ENCODE measurements around the gene ZNF470.

DNA sequence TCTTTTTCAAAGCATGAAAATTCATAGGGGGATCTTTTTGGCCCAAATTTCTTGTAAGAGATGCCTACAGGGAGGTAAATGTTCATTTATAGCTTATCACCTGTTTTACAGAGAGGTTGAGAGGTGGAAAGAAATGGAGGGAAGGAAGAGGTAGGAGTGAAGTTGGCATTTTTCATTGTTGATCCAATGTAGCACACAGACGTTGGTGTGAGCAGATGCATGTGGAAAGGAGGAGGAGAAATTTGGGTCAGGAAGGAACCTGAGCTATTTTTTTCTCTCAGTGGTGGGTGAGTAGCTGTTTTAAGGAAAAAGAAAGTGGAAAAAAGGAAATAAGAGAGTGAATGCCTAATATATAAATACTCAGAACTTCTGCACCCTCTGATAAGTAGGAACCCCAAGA is 65.8 kb downstream of the ZNF470 start:
- TF ChIP-seq ZNF202 (tag by site-specific recombination; IDR thresholded peaks at IDR 0.05; ENCODE audit: borderline replicate concordance) (no peak), SETDB1 (IDR thresholded peaks at IDR 0.05; ENCODE audit: insufficient read length, low read length) (no peak), ZNF350 (tag by site-specific recombination; IDR thresholded peaks at IDR 0.05) (no peak), ZBTB49 (tag by site-specific recombination; IDR thresholded peaks at IDR 0.05; ENCODE audit: low read depth) (no peak)
- TF ChIP-seq, protein P1, sequence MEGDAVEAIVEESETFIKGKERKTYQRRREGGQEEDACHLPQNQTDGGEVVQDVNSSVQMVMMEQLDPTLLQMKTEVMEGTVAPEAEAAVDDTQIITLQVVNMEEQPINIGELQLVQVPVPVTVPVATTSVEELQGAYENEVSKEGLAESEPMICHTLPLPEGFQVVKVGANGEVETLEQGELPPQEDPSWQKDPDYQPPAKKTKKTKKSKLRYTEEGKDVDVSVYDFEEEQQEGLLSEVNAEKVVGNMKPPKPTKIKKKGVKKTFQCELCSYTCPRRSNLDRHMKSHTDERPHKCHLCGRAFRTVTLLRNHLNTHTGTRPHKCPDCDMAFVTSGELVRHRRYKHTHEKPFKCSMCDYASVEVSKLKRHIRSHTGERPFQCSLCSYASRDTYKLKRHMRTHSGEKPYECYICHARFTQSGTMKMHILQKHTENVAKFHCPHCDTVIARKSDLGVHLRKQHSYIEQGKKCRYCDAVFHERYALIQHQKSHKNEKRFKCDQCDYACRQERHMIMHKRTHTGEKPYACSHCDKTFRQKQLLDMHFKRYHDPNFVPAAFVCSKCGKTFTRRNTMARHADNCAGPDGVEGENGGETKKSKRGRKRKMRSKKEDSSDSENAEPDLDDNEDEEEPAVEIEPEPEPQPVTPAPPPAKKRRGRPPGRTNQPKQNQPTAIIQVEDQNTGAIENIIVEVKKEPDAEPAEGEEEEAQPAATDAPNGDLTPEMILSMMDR (tag by site-specific recombination; IDR thresholded peaks at IDR 0.05): no peak

Data from HEK293 (cell line).